Ovary (tissue), 9 donors: ENCODE data around the gene TUBB6. TPM values are rescaled to one million over a fixed set of nuclear protein-coding genes. Genes with fewer than 3 reads are reported as not detected.

Experiments
- DNase-seq, 5 donors: peaks; one replicate each; pipeline ENCODE4 v3.0.0-alpha.2; 2019 to 2020
- H3K27ac ChIP-seq, 2 donors: fragments of 200-600 bp; one replicate each; pipeline versions ENCODE4 v1.5.1 to v1.8.0; 2019 to 2022
- H3K27me3 ChIP-seq: fragments of 200-600 bp; one replicate; pipeline ENCODE4 v1.8.0; 2022
- H3K36me3 ChIP-seq: fragments of 200-600 bp; sonication (generic); one replicate; pipeline ENCODE4 v1.5.1; 2019
- H3K4me1 ChIP-seq: one replicate; pipeline ENCODE4 v1.8.1; 2013; ENCODE audit warnings: mild to moderate bottlenecking, moderate library complexity; ENCODE audit not compliant: insufficient read depth
- H3K4me3 ChIP-seq: fragments of 200-600 bp; sonication (generic); one replicate; pipeline ENCODE4 v1.5.1; 2017
- H3K9me3 ChIP-seq, 2 donors: fragments of 200-600 bp in 1 of 2; sonication (generic) in 1 of 2; one replicate each; pipeline versions ENCODE4 v1.5.1 to v1.8.1; 2013 to 2019; ENCODE audit warnings: mild to moderate bottlenecking in 1 of 2, moderate library complexity in 1 of 2
- EP300 ChIP-seq: sonication (generic); formaldehyde crosslinking; IDR thresholded peaks from one replicate; pipeline ENCODE4 v1.6.1; 2017; ENCODE audit warnings: antibody characterized with exemption
- POLR2A ChIP-seq: fragments of 450-650 bp; IDR thresholded peaks from one replicate; pipeline ENCODE4 v1.6.1; 2017; ENCODE audit warnings: antibody characterized with exemption, mild to moderate bottlenecking, moderate library complexity
- WGBS, 3 donors: extraction: QIAGEN DNeasy Blood & Tissue Kit in 1 of 3; methylation state at CpG; one replicate each; pipeline versions ENCODE4 v1.1.5 to v1.1.7; 2013 to 2017; 5-methylcytosine and 5-hydroxymethylcytosine counted together
- intact Hi-C, 4 donors: fragments of 100-400 bp; cut with DNase I; formaldehyde crosslinking; loops; one replicate each; pipeline versions ENCODE4 v1.11.0 to v1.15.1; 2022 to 2023
- polyA plus RNA-seq, 2 donors: library from polyadenylated mRNA; stranded (reverse); fragments of 200-250 nt in 1 of 2; fragments of 350-450 nt in 1 of 2; fragmentation: Illumina TruSeq in 1 of 2; extraction: RNeasy Lipid Tissue Mini Kit (QIAGEN cat#74804) in 1 of 2; gene quantifications; one replicate each; pipeline ENCODE4 v1.2.3, GENCODE V29; 2013 to 2014
- total RNA-seq, 7 donors: library from RNA; depleted of rRNA in 2 of 7; stranded (reverse); fragments of >200 nt in 2 of 7; fragmentation: NEBNext Ultra II Directional in 3 of 7; extraction: Animal tissue kit (Norgen Biotek cat#: 25700) in 3 of 7; gene quantifications; one replicate each; pipeline versions ENCODE4 v1.1.0 to v1.2.4, GENCODE V29; 2016 to 2023
- TF ChIP-seq, protein P1 (sequence below), 3 donors: fragments of 450-650 bp in 2 of 3; fragments of 200-600 bp in 1 of 3; IDR thresholded peaks; one replicate each; pipeline versions ENCODE4 v1.5.1 to v1.8.0; 2016 to 2022; ENCODE audit warnings: antibody characterized with exemption in 3 of 3, mild to moderate bottlenecking in 1 of 3
- donor health status: DM: no; HTN: no; CAD: no; lungs with moderate emphysema.
- donor health status: DM: no; HTN: no; CAD: no.
- donor health status: Bipolar disorder and iron deficiency.
- donor health status: DM: yes; HTN: yes; CAD: no.
- donor health status: DM: no; HTN: no; CAD: no.
- donor health status: DM: yes; HTN: yes; CAD: no.

Gene TUBB6
- total and polyA plus RNA-seq, 9 donors = 77.3 to 155 (median 121) TPM

GRCh38 chr18:12309683-12310198 is 1.7 kb downstream of the TUBB6 start:
- TF ChIP-seq, protein P1, sequence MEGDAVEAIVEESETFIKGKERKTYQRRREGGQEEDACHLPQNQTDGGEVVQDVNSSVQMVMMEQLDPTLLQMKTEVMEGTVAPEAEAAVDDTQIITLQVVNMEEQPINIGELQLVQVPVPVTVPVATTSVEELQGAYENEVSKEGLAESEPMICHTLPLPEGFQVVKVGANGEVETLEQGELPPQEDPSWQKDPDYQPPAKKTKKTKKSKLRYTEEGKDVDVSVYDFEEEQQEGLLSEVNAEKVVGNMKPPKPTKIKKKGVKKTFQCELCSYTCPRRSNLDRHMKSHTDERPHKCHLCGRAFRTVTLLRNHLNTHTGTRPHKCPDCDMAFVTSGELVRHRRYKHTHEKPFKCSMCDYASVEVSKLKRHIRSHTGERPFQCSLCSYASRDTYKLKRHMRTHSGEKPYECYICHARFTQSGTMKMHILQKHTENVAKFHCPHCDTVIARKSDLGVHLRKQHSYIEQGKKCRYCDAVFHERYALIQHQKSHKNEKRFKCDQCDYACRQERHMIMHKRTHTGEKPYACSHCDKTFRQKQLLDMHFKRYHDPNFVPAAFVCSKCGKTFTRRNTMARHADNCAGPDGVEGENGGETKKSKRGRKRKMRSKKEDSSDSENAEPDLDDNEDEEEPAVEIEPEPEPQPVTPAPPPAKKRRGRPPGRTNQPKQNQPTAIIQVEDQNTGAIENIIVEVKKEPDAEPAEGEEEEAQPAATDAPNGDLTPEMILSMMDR (IDR thresholded peaks at IDR 0.05) = no peak
- no peak for TF ChIP-seq POLR2A
- TF ChIP-seq EP300 = no peak
- DNase-seq = no peak
- intact Hi-C loops = loop anchor here in 1 of 4 donors (2.0 kb wide), 1 partner anchor 31 kb away; no protein-coding TSS in a partner anchor
- Histone ChIP-seq H3K27ac (peak overlapping the region in 1 of 2 donors; percentile 94), H3K27me3 (no peaks in the 10 kb centered on the region), H3K4me3 (peak overlapping the region; percentile 90), H3K9me3 (no peaks in the 10 kb centered on the region), H3K36me3 (no peaks in the 10 kb centered on the region), H3K4me1 (peaks cover 1% of the 10 kb centered on the region)
- 43 to 57% (median 52%) methylated on average over 7 of the region's 7 CpGs for WGBS, 3 donors

DNA sequence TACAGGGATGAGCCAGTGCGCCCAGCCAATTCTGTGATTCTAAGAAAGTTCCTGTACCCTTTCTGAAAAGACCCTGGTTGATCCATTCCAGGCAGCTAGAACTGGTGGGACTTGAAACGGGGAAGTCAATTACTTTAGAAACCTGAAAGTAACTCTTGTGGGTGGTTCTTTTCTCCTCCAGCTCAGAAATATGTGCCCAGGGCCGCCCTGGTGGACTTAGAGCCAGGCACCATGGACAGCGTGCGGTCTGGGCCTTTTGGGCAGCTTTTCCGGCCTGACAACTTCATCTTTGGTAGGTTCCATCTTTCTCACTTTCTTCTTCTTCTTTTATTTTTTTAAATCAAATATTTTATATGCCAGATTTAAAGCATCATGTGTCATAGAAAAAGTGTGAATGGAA is 2.7 kb downstream of the TUBB6 start:
- Histone ChIP-seq H3K9me3 (no peaks in the 10 kb centered on the region), H3K36me3 (no peaks in the 10 kb centered on the region), H3K4me1 (peaks cover 1% of the 10 kb centered on the region), H3K27ac (no peak overlapping the region), H3K27me3 (no peaks in the 10 kb centered on the region), H3K4me3 (no peak overlapping the region)
- TF ChIP-seq, protein P1 (IDR thresholded peaks at IDR 0.05) = no peak
- TF ChIP-seq POLR2A (no peak), EP300 (no peak)
- WGBS, 3 donors = 95 to 96% (median 96%) methylated on average over 6 of the region's 6 CpGs
- DNase-seq = no peak
- intact Hi-C loops = no loop called here

GRCh38 chr18:12312976-12313375 is 4.9 kb downstream of the TUBB6 start:
- intact Hi-C loops = no loop called here
- no peaks in the 10 kb centered on the region for H3K27me3 ChIP-seq
- TF ChIP-seq, protein P1 (IDR thresholded peaks at IDR 0.05) = no peak
- TF ChIP-seq POLR2A (no peak), EP300 (no peak)
- no peaks in the 10 kb centered on the region for H3K36me3 ChIP-seq
- H3K9me3 ChIP-seq = no peaks in the 10 kb centered on the region
- no peak overlapping the region for H3K27ac ChIP-seq
- peaks cover 4% of the 10 kb centered on the region for H3K4me1 ChIP-seq
- DNase-seq = no peak
- H3K4me3 ChIP-seq = no peak overlapping the region

- no peak for DNase-seq
- no peak overlapping the region for H3K27ac ChIP-seq
- TF ChIP-seq POLR2A = no peak
- TF ChIP-seq, protein P1 (IDR thresholded peaks at IDR 0.05) = no peak
- TF ChIP-seq EP300 = no peak
- H3K27me3 ChIP-seq = no peaks in the 10 kb centered on the region
- H3K36me3 ChIP-seq = no peaks in the 10 kb centered on the region
- H3K9me3 ChIP-seq = no peaks in the 10 kb centered on the region
- H3K4me1 ChIP-seq = peaks cover 4% of the 10 kb centered on the region
- H3K4me3 ChIP-seq = no peak overlapping the region
- WGBS, 3 donors = 81 to 92% (median 84%) methylated on average over 5 of the region's 5 CpGs
- intact Hi-C loops = no loop called here
These were observed 5.6 kb downstream of the TUBB6 start for GRCh38 chr18:12313530-12314245.
